ENCODE measurements around the gene SH3BP1. TPM values are rescaled to one million over a fixed set of nuclear protein-coding genes. Genes with fewer than 3 reads are reported as not detected.
A peak's percentile ranks its signal among the peaks of the same experiment; 100 is the strongest.

Gene SH3BP1
- total and polyA plus RNA-seq, 2 of the 13 experiments (the other 11 are each of a cell fraction or from before 2014, with no cell fraction given): 8.4 to 18.5 TPM

- TF ChIP-seq ZNF512B (CRISPR knock-in tag; IDR thresholded peaks at IDR 0.05; ENCODE audit: borderline replicate concordance) (no peak), PCBP2 (optimal IDR thresholded peaks at IDR 0.05; ENCODE audit: low read depth, low read length, poor library complexity, severe bottlenecking) (no peak), SRSF9 (IDR thresholded peaks at IDR 0.05; ENCODE audit: borderline replicate concordance, insufficient read depth, low read depth, low read length, poor library complexity, severe bottlenecking) (no peak), ZNF598 (CRISPR knock-in tag; IDR thresholded peaks at IDR 0.05; ENCODE audit: borderline replicate concordance) (no peak), NFKB2 (CRISPR knock-in tag; IDR thresholded peaks at IDR 0.05; ENCODE audit: borderline replicate concordance) (no peak), ZIK1 (CRISPR knock-in tag; IDR thresholded peaks at IDR 0.05; ENCODE audit: borderline replicate concordance, low read depth) (no peak), ZNF768 (CRISPR knock-in tag; IDR thresholded peaks at IDR 0.05) (peak; percentile 91), ZNF740 (CRISPR knock-in tag; IDR thresholded peaks at IDR 0.05) (no peak; the same call in 1 of the 2 replicates), JUNB (CRISPR knock-in tag; IDR thresholded peaks at IDR 0.05; ENCODE audit: borderline replicate concordance) (no peak), ZFP36L1 (CRISPR knock-in tag; IDR thresholded peaks at IDR 0.05) (no peak), MED8 (CRISPR knock-in tag; IDR thresholded peaks at IDR 0.05; ENCODE audit: insufficient replicate concordance) (peak; percentile 24), CSRNP1 (CRISPR knock-in tag; IDR thresholded peaks at IDR 0.05) (0 out of 2 replicates have a peak, but pooled peaks have one; percentile 20), CHD4 (IDR thresholded peaks at IDR 0.05; ENCODE audit: borderline replicate concordance, low read length) (no peak), ZNF296 (CRISPR knock-in tag; conservative IDR thresholded peaks at IDR 0.05) (0 out of 2 replicates have a peak, but pooled peaks have one; percentile 44), MAF1 (CRISPR knock-in tag; IDR thresholded peaks at IDR 0.05; ENCODE audit: borderline replicate concordance) (no peak), ZNF780A (CRISPR knock-in tag; IDR thresholded peaks at IDR 0.05) (no peak), SMYD3 (CRISPR knock-in tag; IDR thresholded peaks at IDR 0.05) (no peak; the same call in 1 of the 2 replicates), NPAS2 (CRISPR knock-in tag; IDR thresholded peaks at IDR 0.05; ENCODE audit: borderline replicate concordance) (no peak), E2F1 (CRISPR knock-in tag; IDR thresholded peaks at IDR 0.05) (no peak), PLRG1 (conservative IDR thresholded peaks at IDR 0.05) (no peak), ZNF383 (CRISPR knock-in tag; IDR thresholded peaks at IDR 0.05; ENCODE audit: borderline replicate concordance) (no peak), DPF2 (CRISPR knock-in tag; IDR thresholded peaks at IDR 0.05; ENCODE audit: borderline replicate concordance, low read depth) (0 out of 2 replicates have a peak, but pooled peaks have one; percentile 32)
Observed at GRCh38 chr22:37633625-37634416, 5.6 kb upstream of the SH3BP1 start (continued).

Measured in HepG2 (cell line).